DND-41 (cell line): ENCODE measurements around the gene PTPRC.

Experiments used
- ATAC-seq: fragments of 200-7000 bp; cut with Tn5 transposase; 3 replicates; pipeline ENCODE4 v1.9.1; 2021; ENCODE audit warnings: low read depth; ENCODE audit not compliant: insufficient read depth
- DNase-seq: peaks from one replicate; pipeline ENCODE4 v3.0.0-alpha.2; 2020
- H2AFZ ChIP-seq: 2 replicates; pipeline ENCODE4 v1.6.0; 2012; ENCODE audit warnings: low read depth, low read length
- H3K27ac ChIP-seq: 2 replicates; pipeline ENCODE4 v1.5.1; 2012; ENCODE audit warnings: low read length, inconsistent platforms
- H3K27me3 ChIP-seq: fragments of 200-600 bp; sonication (generic); 2 replicates; pipeline ENCODE4 v1.6.0; 2012; ENCODE audit warnings: low read length, mild to moderate bottlenecking, inconsistent platforms; ENCODE audit not compliant: insufficient read depth, poor library complexity
- H3K36me3 ChIP-seq: 2 replicates; pipeline ENCODE4 v1.5.1; 2012; ENCODE audit warnings: low read length, inconsistent platforms; ENCODE audit not compliant: insufficient read depth
- H3K4me1 ChIP-seq: 2 replicates; pipeline ENCODE4 v1.5.1; 2012; ENCODE audit warnings: mild to moderate bottlenecking, low read length; ENCODE audit not compliant: insufficient read depth
- H3K4me2 ChIP-seq: 2 replicates; pipeline ENCODE4 v1.6.0; 2012; ENCODE audit warnings: mild to moderate bottlenecking, moderate library complexity, low read length, inconsistent platforms; ENCODE audit not compliant: insufficient read depth
- H3K4me3 ChIP-seq, 2 experiments: fragments of 200-600 bp in 1 of 2; shearing (Covaris generic) in 1 of 2; 2 replicates each; pipeline ENCODE4 v1.5.1; 2012 to 2016; ENCODE audit warnings: inconsistent platforms in 2 of 2, low read length in 2 of 2, mild to moderate bottlenecking in 2 of 2, low read depth in 1 of 2, moderate library complexity in 1 of 2
- H3K79me2 ChIP-seq: 2 replicates; pipeline ENCODE4 v1.6.0; 2012; ENCODE audit warnings: low read length, inconsistent platforms; ENCODE audit not compliant: insufficient read depth
- H3K9ac ChIP-seq: 2 replicates; pipeline ENCODE4 v1.6.0; 2012; ENCODE audit warnings: low read depth, mild to moderate bottlenecking, inconsistent platforms, low read length, moderate library complexity
- H3K9me3 ChIP-seq: 2 replicates; pipeline ENCODE4 v1.5.1; 2012; ENCODE audit warnings: low read length, moderate library complexity, mild to moderate bottlenecking, inconsistent platforms; ENCODE audit not compliant: insufficient read depth, severe bottlenecking
- H4K20me1 ChIP-seq: 2 replicates; pipeline ENCODE4 v1.6.0; 2012; ENCODE audit warnings: low read length; ENCODE audit not compliant: insufficient read depth
- EZH2 ChIP-seq: IDR thresholded peaks from 3 replicates; pipeline ENCODE4 v1.6.1; 2012; ENCODE audit warnings: borderline replicate concordance, low read depth, mild to moderate bottlenecking, moderate library complexity, low read length, inconsistent platforms; ENCODE audit not compliant: severe bottlenecking
- TF ChIP-seq, protein P1 (sequence below): IDR thresholded peaks from 2 replicates; pipeline ENCODE4 v1.5.1; 2012; ENCODE audit warnings: borderline replicate concordance, low read length, moderate library complexity, mild to moderate bottlenecking; ENCODE audit not compliant: poor library complexity, severe bottlenecking; ENCODE audit errors: extremely low read depth

PTPRC gene

DNA sequence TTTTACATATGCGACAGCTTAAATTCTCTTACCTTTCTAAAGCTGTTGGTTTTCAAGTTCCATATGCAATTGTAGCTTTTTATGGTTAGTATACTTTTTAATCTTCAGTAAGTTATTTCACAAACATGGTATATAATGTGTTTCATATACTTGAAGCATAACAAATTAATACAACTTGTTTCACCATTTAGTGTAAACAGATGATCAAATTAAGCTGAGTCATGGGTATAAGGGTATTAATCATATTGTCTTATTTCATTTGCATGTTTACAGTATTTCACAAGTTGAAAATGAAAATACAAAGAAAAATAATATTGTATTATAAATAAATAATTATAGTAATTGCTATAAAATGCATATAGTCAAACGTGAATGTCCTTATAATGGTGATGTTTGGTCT lies 92.1 kb downstream of the PTPRC start:
- H4K20me1 ChIP-seq, result no peaks in the 10 kb centered on the region
- no peaks in the 10 kb centered on the region for H3K4me1 ChIP-seq
- ATAC-seq (no peak), DNase-seq (no peak)
- no peaks in the 10 kb centered on the region for H3K9me3 ChIP-seq
- no peaks in the 10 kb centered on the region for H3K27me3 ChIP-seq
- TF ChIP-seq, protein P1, sequence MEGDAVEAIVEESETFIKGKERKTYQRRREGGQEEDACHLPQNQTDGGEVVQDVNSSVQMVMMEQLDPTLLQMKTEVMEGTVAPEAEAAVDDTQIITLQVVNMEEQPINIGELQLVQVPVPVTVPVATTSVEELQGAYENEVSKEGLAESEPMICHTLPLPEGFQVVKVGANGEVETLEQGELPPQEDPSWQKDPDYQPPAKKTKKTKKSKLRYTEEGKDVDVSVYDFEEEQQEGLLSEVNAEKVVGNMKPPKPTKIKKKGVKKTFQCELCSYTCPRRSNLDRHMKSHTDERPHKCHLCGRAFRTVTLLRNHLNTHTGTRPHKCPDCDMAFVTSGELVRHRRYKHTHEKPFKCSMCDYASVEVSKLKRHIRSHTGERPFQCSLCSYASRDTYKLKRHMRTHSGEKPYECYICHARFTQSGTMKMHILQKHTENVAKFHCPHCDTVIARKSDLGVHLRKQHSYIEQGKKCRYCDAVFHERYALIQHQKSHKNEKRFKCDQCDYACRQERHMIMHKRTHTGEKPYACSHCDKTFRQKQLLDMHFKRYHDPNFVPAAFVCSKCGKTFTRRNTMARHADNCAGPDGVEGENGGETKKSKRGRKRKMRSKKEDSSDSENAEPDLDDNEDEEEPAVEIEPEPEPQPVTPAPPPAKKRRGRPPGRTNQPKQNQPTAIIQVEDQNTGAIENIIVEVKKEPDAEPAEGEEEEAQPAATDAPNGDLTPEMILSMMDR, result no peak
- TF ChIP-seq EZH2, result no peak
- H2AFZ ChIP-seq, result no peak overlapping the region
- no peaks in the 10 kb centered on the region for H3K79me2 ChIP-seq
- no peak overlapping the region for H3K4me2 ChIP-seq
- no peak overlapping the region for H3K9ac ChIP-seq
- H3K36me3 ChIP-seq, result peaks cover 35% of the 10 kb centered on the region
- H3K4me3 ChIP-seq, result no peak overlapping the region
- H3K27ac ChIP-seq, result no peak overlapping the region

- ATAC-seq (no peak), DNase-seq (no peak)
- Histone ChIP-seq H3K9me3 (peaks cover 5% of the 10 kb centered on the region), H3K4me1 (no peaks in the 10 kb centered on the region), H3K4me2 (no peak overlapping the region), H2AFZ (no peak overlapping the region), H3K27me3 (no peaks in the 10 kb centered on the region), H3K9ac (no peak overlapping the region), H3K36me3 (peaks cover 50% of the 10 kb centered on the region), H3K4me3 (no peak overlapping the region), H3K27ac (no peak overlapping the region), H4K20me1 (no peaks in the 10 kb centered on the region), H3K79me2 (no peaks in the 10 kb centered on the region)
- TF ChIP-seq EZH2, result no peak
- TF ChIP-seq, protein P1, result no peak
Observed at GRCh38 chr1:198734323-198735008, 95.6 kb downstream of the PTPRC start.

DNA sequence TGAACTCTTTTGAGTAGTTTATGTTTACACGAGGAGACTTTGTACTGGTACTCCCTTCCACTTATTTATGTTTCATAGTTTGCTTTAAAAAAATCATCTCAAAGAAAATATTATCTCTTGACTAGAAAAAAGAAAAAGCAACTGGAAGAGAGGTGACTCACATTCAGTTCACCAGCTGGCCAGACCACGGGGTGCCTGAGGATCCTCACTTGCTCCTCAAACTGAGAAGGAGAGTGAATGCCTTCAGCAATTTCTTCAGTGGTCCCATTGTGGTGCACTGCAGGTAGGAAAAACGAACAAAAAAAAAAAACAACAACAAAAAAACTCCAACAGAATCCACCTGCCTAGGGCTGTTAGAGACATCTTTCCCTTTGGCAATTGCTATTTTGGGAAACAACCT lies 102.9 kb downstream of the PTPRC start:
- Histone ChIP-seq H3K4me2 (no peak overlapping the region), H3K4me3 (no peak overlapping the region), H3K4me1 (no peaks in the 10 kb centered on the region), H3K27me3 (no peaks in the 10 kb centered on the region), H4K20me1 (no peaks in the 10 kb centered on the region), H3K36me3 (peaks cover 57% of the 10 kb centered on the region), H2AFZ (no peak overlapping the region), H3K9me3 (peaks cover 5% of the 10 kb centered on the region), H3K9ac (no peak overlapping the region), H3K27ac (no peak overlapping the region), H3K79me2 (no peaks in the 10 kb centered on the region; the same call in 1 of the 2 replicates)
- ATAC-seq (no peak), DNase-seq (no peak)
- TF ChIP-seq EZH2, result no peak
- TF ChIP-seq, protein P1, result no peak

DNA sequence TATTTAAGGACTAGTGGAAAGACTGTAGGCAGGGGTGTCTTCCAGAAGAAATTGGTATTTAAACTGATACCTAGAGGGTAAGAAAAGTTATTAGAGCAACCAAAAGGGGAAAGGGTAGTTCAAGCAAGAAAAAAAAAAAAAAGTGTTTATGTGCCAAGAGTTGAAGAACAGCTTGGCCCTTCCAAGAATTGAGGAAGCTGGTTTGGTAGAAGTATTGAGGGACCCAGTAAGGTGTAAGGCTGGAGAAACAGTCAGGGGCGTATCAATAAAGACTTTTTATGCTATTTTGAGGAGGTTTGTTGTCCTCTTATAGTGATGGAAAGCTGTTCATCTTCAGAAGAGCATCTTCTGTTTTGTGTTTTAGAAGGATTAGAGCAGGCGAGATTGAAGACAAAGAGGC lies 108.3 kb downstream of the PTPRC start:
- no peaks in the 10 kb centered on the region for H3K4me1 ChIP-seq
- DNase-seq (no peak), ATAC-seq (no peak)
- no peak overlapping the region for H2AFZ ChIP-seq
- peaks cover 62% of the 10 kb centered on the region for H3K36me3 ChIP-seq
- no peaks in the 10 kb centered on the region; the same call in 1 of the 2 replicates for H3K79me2 ChIP-seq
- H3K27ac ChIP-seq, result no peak overlapping the region
- TF ChIP-seq, protein P1, result no peak
- TF ChIP-seq EZH2, result no peak
- no peaks in the 10 kb centered on the region for H3K9me3 ChIP-seq
- no peak overlapping the region for H3K4me2 ChIP-seq
- no peak overlapping the region for H3K9ac ChIP-seq
- H4K20me1 ChIP-seq, result no peaks in the 10 kb centered on the region
- no peaks in the 10 kb centered on the region for H3K27me3 ChIP-seq
- H3K4me3 ChIP-seq, result no peak overlapping the region
